ENCODE data around the gene RUNX2.
A peak's percentile ranks its signal among the peaks of the same experiment; 100 is the strongest.

RUNX2 gene

GRCh38 chr6:45488269-45488668 is 160.1 kb downstream of the RUNX2 start:
- Histone ChIP-seq H3K27ac (no peak overlapping the region), H4K20me1 (no peaks in the 10 kb centered on the region), H3K9ac (no peak overlapping the region), H3K9me3 (replicated peaks in 1 of 11) (no peaks in the 10 kb centered on the region), H3K4me3 (no peak overlapping the region), H3K4me1 (peaks cover 8 to 34% (median 20%) of the 10 kb centered on the region in 10 experiments; a peak in 19 of 20 replicates), H3K36me3 (no peaks in the 10 kb centered on the region), H3K4me2 (peak overlapping the region in 8 of 11 experiments; percentile 31 to 71 (median 59); a peak in 12 of 22 replicates), H3K27me3 (no peaks in the 10 kb centered on the region)
- TF ChIP-seq Cebpa-rat (IDR thresholded peaks at IDR 0.05), result no peak

GRCh38 chr6:45488889-45489288 is 160.8 kb downstream of the RUNX2 start:
- no peak for TF ChIP-seq Cebpa-rat (IDR thresholded peaks at IDR 0.05)
- Histone ChIP-seq H3K9me3 (replicated peaks in 1 of 11) (no peaks in the 10 kb centered on the region), H3K27me3 (no peaks in the 10 kb centered on the region), H4K20me1 (no peaks in the 10 kb centered on the region), H3K36me3 (no peaks in the 10 kb centered on the region), H3K4me3 (no peak overlapping the region), H3K27ac (no peak overlapping the region), H3K9ac (no peak overlapping the region), H3K4me1 (peaks cover 8 to 29% (median 20%) of the 10 kb centered on the region in 10 experiments; a peak in 19 of 20 replicates), H3K4me2 (no peak overlapping the region; a peak in 1 of 22 replicates)

- no peaks in the 10 kb centered on the region for H3K36me3 ChIP-seq
- H3K27me3 ChIP-seq, result no peaks in the 10 kb centered on the region
- H3K4me2 ChIP-seq, result no peak overlapping the region
Measured at GRCh38 chr6:45491048-45491735, 163.1 kb downstream of the RUNX2 start.

GRCh38 chr6:45491874-45492273 is 163.7 kb downstream of the RUNX2 start:
- peaks cover 31 to 43% (median 39%) of the 10 kb centered on the region in 10 experiments for H3K4me1 ChIP-seq

More at GRCh38 chr6:45491048-45491735, 163.1 kb downstream of the RUNX2 start:
- H3K4me3 ChIP-seq, result no peak overlapping the region
- no peak overlapping the region for H3K9ac ChIP-seq
- H3K4me1 ChIP-seq, result peaks cover 24 to 42% (median 36%) of the 10 kb centered on the region in 10 experiments
- no peak overlapping the region for H3K27ac ChIP-seq
- no peak for TF ChIP-seq Cebpa-rat (IDR thresholded peaks at IDR 0.05)
- H3K9me3 ChIP-seq (replicated peaks in 1 of 11), result no peaks in the 10 kb centered on the region
- H4K20me1 ChIP-seq, result no peaks in the 10 kb centered on the region

GRCh38 chr6:45493761-45494160 is 165.6 kb downstream of the RUNX2 start:
- Histone ChIP-seq H3K9me3 (replicated peaks in 1 of 11) (no peaks in the 10 kb centered on the region), H3K4me2 (peak overlapping the region in 4 of 11 experiments; percentile 68 to 77 (median 70); a peak in 4 of 22 replicates), H3K4me3 (no peak overlapping the region), H3K9ac (no peak overlapping the region), H3K4me1 (peaks cover 20 to 35% (median 29%) of the 10 kb centered on the region in 10 experiments), H3K27ac (no peak overlapping the region), H3K36me3 (no peaks in the 10 kb centered on the region), H4K20me1 (no peaks in the 10 kb centered on the region), H3K27me3 (no peaks in the 10 kb centered on the region)
- no peak for TF ChIP-seq Cebpa-rat (IDR thresholded peaks at IDR 0.05)

More at GRCh38 chr6:45491874-45492273, 163.7 kb downstream of the RUNX2 start:
- TF ChIP-seq Cebpa-rat (IDR thresholded peaks at IDR 0.05), result no peak
- no peaks in the 10 kb centered on the region for H3K9me3 ChIP-seq (replicated peaks in 1 of 11)
- H4K20me1 ChIP-seq, result no peaks in the 10 kb centered on the region
- no peak overlapping the region for H3K9ac ChIP-seq
- H3K27me3 ChIP-seq, result no peaks in the 10 kb centered on the region
- H3K27ac ChIP-seq, result no peak overlapping the region
- H3K4me2 ChIP-seq, result no peak overlapping the region
- H3K36me3 ChIP-seq, result no peaks in the 10 kb centered on the region
- H3K4me3 ChIP-seq, result no peak overlapping the region

GRCh38 chr6:45494416-45495135 is 166.4 kb downstream of the RUNX2 start:
- Histone ChIP-seq H3K36me3 (no peaks in the 10 kb centered on the region), H3K27ac (peak overlapping the region in 9 of 11 experiments; percentile 26 to 74 (median 66); a peak in 14 of 22 replicates), H3K4me3 (no peak overlapping the region), H3K27me3 (no peaks in the 10 kb centered on the region), H3K4me1 (peaks cover 20 to 35% (median 29%) of the 10 kb centered on the region in 10 experiments), H3K4me2 (peak overlapping the region; percentile 58 to 77 (median 68)), H3K9ac (no peak overlapping the region), H3K9me3 (replicated peaks in 1 of 11) (no peaks in the 10 kb centered on the region), H4K20me1 (no peaks in the 10 kb centered on the region)
- no peak for TF ChIP-seq Cebpa-rat (IDR thresholded peaks at IDR 0.05)

GRCh38 chr6:45495429-45496084 is 167.4 kb downstream of the RUNX2 start:
- Histone ChIP-seq H3K9ac (peak overlapping the region in 5 of 11 experiments; percentile 2 to 31 (median 22); a peak in 4 of 22 replicates), H4K20me1 (no peaks in the 10 kb centered on the region), H3K9me3 (replicated peaks in 1 of 11) (no peaks in the 10 kb centered on the region), H3K36me3 (no peaks in the 10 kb centered on the region), H3K4me1 (peaks cover 20 to 35% (median 29%) of the 10 kb centered on the region in 10 experiments), H3K27me3 (no peaks in the 10 kb centered on the region), H3K4me3 (no peak overlapping the region), H3K27ac (peak overlapping the region in 9 of 11 experiments; percentile 55 to 74 (median 66); a peak in 19 of 22 replicates), H3K4me2 (peak overlapping the region; percentile 58 to 77 (median 68))
- TF ChIP-seq Cebpa-rat (IDR thresholded peaks at IDR 0.05), result no peak

GRCh38 chr6:45496085-45496433 is 167.9 kb downstream of the RUNX2 start:
- Histone ChIP-seq H3K36me3 (no peaks in the 10 kb centered on the region), H4K20me1 (no peaks in the 10 kb centered on the region), H3K4me3 (no peak overlapping the region), H3K27me3 (no peaks in the 10 kb centered on the region), H3K9ac (peak overlapping the region in 2 of 11 experiments; percentile 2 to 22; a peak in 1 of 22 replicates), H3K27ac (peak overlapping the region in 9 of 11 experiments; percentile 55 to 74 (median 66); a peak in 18 of 22 replicates), H3K4me1 (peaks cover 20 to 35% (median 29%) of the 10 kb centered on the region in 10 experiments), H3K9me3 (replicated peaks in 1 of 11) (no peaks in the 10 kb centered on the region), H3K4me2 (peak overlapping the region; percentile 58 to 77 (median 68))
- TF ChIP-seq Cebpa-rat (IDR thresholded peaks at IDR 0.05), result no peak

- peaks cover 20 to 35% (median 29%) of the 10 kb centered on the region in 10 experiments for H3K4me1 ChIP-seq
- H3K27me3 ChIP-seq, result no peaks in the 10 kb centered on the region
- H3K27ac ChIP-seq, result no peak overlapping the region
- TF ChIP-seq Cebpa-rat (IDR thresholded peaks at IDR 0.05), result no peak
- H4K20me1 ChIP-seq, result no peaks in the 10 kb centered on the region
- no peak overlapping the region for H3K9ac ChIP-seq
- no peaks in the 10 kb centered on the region for H3K36me3 ChIP-seq
- H3K9me3 ChIP-seq (replicated peaks in 1 of 11), result no peaks in the 10 kb centered on the region
- no peak overlapping the region for H3K4me3 ChIP-seq
- no peak overlapping the region for H3K4me2 ChIP-seq
Measured at GRCh38 chr6:45498591-45498990, 170.5 kb downstream of the RUNX2 start.

Data from BLaER1 treated with 17β-estradiol and CSF1 and Interleukin-3, amounts not matched to agents 10 nM and 100 nM (cell line).